ENCODE data around the gene COMMD7.
"Not testable (repeated sequence)": the region's sequence is repeated elsewhere in the genome, so short reads cannot be mapped to it uniquely, and the experiment has no call there.

Gene COMMD7

DNA sequence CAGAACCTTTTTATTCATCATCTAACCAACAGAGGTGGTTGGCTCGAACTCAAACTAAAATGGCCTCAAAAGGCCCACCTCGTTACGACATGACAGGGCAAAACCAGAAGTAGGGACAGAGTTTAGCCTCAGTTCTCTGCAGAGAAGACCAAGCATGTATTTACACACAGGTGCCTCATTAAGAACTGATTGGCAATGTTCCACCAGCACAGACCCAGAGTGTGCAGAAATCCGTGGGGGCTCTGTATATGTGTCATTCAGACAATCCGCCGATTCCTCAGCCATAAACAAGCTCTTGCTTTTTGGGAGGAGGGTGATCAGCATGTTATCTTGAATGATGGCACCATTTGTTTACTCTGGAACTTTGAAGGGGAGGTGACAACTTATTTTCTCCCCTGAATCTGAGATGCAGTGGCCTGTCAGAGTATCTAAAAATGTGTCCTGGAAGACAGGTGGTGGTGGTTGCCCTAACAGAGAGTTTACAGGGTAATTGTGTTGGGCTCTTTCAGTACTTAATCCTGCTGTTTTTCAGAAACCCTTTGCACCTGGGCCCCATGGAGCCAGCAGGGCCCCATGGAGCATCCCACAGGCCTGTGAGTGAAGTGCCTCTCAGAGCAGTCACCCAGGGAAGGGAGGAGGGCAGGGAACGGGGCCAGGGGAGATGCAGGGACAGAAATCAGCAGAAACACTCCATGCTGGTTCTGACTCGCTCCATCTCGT is 40.4 kb downstream of the COMMD7 start:
- Histone ChIP-seq H3K4me1 (ENCODE audit: control insufficient read depth in 1 of 2, insufficient read depth in 1 of 2, low read depth in 1 of 2, low read length in 1 of 2) (no peaks in the 10 kb centered on the region), H3K9me3 (no peaks in the 10 kb centered on the region), H3K36me3 (peaks cover 56% of the 10 kb centered on the region), H3K27ac (no peak overlapping the region), H3K27me3 (no peaks in the 10 kb centered on the region), H3K4me3 (ENCODE audit: low read depth in 1 of 2, low read length in 1 of 2) (no peak overlapping the region)
- TF ChIP-seq, protein P1, sequence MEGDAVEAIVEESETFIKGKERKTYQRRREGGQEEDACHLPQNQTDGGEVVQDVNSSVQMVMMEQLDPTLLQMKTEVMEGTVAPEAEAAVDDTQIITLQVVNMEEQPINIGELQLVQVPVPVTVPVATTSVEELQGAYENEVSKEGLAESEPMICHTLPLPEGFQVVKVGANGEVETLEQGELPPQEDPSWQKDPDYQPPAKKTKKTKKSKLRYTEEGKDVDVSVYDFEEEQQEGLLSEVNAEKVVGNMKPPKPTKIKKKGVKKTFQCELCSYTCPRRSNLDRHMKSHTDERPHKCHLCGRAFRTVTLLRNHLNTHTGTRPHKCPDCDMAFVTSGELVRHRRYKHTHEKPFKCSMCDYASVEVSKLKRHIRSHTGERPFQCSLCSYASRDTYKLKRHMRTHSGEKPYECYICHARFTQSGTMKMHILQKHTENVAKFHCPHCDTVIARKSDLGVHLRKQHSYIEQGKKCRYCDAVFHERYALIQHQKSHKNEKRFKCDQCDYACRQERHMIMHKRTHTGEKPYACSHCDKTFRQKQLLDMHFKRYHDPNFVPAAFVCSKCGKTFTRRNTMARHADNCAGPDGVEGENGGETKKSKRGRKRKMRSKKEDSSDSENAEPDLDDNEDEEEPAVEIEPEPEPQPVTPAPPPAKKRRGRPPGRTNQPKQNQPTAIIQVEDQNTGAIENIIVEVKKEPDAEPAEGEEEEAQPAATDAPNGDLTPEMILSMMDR (IDR thresholded peaks at IDR 0.05): no peak

DNA sequence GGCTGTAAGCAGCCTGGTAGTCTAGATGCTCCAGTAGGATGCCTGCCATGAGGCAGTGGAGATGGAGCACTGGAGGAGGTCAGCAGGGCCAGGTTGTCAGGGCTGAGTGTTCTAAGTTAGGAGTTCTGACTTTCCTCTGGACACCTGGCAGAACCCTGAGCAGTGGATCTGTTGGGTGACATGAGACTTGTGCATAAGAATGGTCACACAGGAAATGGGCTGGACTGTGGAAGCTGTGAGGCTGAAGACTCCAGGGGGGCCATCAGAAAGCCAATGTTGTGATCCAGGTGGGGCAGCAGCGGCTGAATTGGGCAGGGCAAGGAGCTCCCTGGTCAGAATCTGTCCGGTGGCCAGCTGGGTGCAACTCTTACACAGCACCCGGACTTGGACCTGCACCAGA is 45.7 kb downstream of the COMMD7 start:
- Histone ChIP-seq H3K4me1 (ENCODE audit: control insufficient read depth in 1 of 2, insufficient read depth in 1 of 2, low read depth in 1 of 2, low read length in 1 of 2) (no peaks in the 10 kb centered on the region), H3K9me3 (no peaks in the 10 kb centered on the region)

DNA sequence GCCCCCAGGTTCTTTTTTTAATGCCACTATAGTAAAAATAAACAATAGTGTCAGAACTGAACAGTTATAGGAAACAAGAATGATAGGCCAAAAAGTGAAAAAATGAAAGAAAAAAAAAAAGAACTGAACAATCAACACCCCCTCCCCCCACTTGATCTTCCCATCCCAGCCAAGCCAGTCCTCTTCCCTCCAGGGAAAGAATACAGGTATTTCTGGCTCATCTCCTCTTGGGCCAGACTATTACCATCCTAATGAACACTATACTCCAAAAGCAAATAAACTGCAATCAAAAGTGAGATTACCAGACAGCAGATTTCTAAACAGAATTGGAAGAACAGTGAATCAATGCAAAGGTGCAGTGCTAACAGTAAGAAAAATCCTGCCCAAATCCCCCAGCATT is 48.2 kb downstream of the COMMD7 start:
- H3K36me3 ChIP-seq: peaks cover 13% of the 10 kb centered on the region
- H3K4me3 ChIP-seq (ENCODE audit: low read depth in 1 of 2, low read length in 1 of 2): no peak overlapping the region
- TF ChIP-seq, protein P1 (IDR thresholded peaks at IDR 0.05): no peak
- no peak overlapping the region for H3K27ac ChIP-seq
- H3K27me3 ChIP-seq: no peaks in the 10 kb centered on the region
- no peaks in the 10 kb centered on the region for H3K9me3 ChIP-seq
- H3K4me1 ChIP-seq (ENCODE audit: control insufficient read depth in 1 of 2, insufficient read depth in 1 of 2, low read depth in 1 of 2, low read length in 1 of 2): no peaks in the 10 kb centered on the region

More for the DNA sequence above, 45.7 kb downstream of the COMMD7 start:
- TF ChIP-seq, protein P1 (IDR thresholded peaks at IDR 0.05): no peak
- Histone ChIP-seq H3K36me3 (peaks cover 30% of the 10 kb centered on the region), H3K27ac (no peak overlapping the region), H3K4me3 (ENCODE audit: low read depth in 1 of 2, low read length in 1 of 2) (no peak overlapping the region), H3K27me3 (no peaks in the 10 kb centered on the region)

DNA sequence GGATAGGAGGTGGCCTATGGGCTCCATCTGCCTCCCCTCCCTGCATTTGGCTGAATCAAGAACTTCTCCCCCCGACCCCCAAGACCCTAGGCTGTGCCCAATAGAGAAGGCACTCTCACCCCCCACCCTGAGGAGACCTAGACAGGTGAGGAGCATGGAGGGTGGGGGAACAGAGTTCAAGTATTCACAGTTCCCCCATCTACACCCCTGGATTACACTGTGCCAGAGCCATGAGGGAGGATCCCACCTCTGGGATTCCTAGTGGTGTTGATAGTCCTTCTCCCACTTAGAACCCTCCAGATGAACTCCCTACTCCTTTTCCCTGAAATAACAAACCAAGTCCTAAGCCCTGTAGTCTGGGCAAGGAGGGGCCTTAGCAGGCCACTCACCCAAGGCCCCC is 54.3 kb downstream of the COMMD7 start:
- not testable (repeated sequence) for H3K27me3 ChIP-seq; H3K4me1 ChIP-seq (ENCODE audit: control insufficient read depth in 1 of 2, insufficient read depth in 1 of 2, low read depth in 1 of 2, low read length in 1 of 2); H3K27ac ChIP-seq; H3K4me3 ChIP-seq (ENCODE audit: low read depth in 1 of 2, low read length in 1 of 2); H3K9me3 ChIP-seq; H3K36me3 ChIP-seq

DNA sequence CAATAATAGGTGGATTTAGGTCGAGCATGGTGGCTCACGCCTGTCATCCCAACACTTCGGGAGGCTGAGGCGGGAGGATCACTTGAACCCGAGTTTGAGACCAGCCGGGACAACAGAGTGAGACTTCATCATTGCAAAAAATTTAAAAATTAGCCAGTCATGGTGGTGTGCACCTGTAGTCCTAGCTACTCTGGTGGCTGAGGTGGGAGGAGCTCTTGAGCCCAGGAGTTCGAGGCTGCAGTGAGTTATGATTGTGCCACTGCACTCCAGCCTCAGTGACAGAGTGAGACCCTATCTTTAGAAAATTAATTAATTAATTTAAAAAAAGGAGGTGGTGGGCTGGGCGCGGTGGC is 56.1 kb downstream of the COMMD7 start:
- Histone ChIP-seq H3K27ac (no peak overlapping the region), H3K27me3 (peaks cover 9% of the 10 kb centered on the region), H3K4me3 (ENCODE audit: low read depth in 1 of 2, low read length in 1 of 2) (no peak overlapping the region), H3K4me1 (ENCODE audit: control insufficient read depth in 1 of 2, insufficient read depth in 1 of 2, low read depth in 1 of 2, low read length in 1 of 2) (peaks cover 0 to 5% of the 10 kb centered on the region in 2 experiments), H3K9me3 (no peaks in the 10 kb centered on the region), H3K36me3 (peaks cover 5% of the 10 kb centered on the region)
- TF ChIP-seq, protein P1 (IDR thresholded peaks at IDR 0.05): no peak

DNA sequence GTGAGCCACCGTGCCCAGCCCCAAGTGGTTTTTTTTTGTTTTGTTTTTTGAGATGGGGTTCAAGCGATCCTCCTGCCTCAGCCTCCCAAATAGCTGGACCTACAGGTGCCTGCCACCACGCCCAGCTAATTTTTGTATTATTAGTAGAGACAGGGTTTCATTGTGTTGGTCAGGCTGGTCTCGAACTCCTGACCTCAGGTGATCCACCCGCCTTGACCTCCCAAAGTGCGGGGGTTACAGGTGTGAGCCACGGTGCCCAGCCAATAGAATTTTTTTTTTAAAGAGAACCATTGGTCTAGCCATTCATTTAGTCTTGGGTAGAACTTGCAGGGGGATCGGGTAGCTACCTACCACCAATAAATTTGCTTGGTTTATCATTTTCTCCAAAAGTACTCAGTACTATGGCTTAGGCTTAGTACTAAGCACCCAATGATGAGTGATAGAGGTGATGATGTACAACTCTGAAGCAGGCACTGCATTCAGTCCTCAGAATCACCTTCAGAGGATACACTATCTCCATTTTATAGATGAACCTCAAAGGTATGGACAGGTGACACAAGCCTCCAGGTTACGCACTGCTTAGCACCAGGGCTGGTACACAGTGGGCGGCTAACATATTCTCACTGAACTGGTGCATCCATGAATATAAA is 56.6 kb downstream of the COMMD7 start:
- peaks cover 0 to 5% of the 10 kb centered on the region in 2 experiments for H3K4me1 ChIP-seq (ENCODE audit: control insufficient read depth in 1 of 2, insufficient read depth in 1 of 2, low read depth in 1 of 2, low read length in 1 of 2)
- H3K4me3 ChIP-seq (ENCODE audit: low read depth in 1 of 2, low read length in 1 of 2): no peak overlapping the region
- peaks cover 5% of the 10 kb centered on the region for H3K36me3 ChIP-seq
- H3K27ac ChIP-seq: no peak overlapping the region
- H3K27me3 ChIP-seq: peaks cover 9% of the 10 kb centered on the region
- TF ChIP-seq, protein P1 (IDR thresholded peaks at IDR 0.05): no peak
- H3K9me3 ChIP-seq: no peaks in the 10 kb centered on the region
